Left ventricle myocardium inferior (tissue), 1 donor: ENCODE results near the gene ACADSB. TPM values are rescaled to one million over a fixed set of nuclear protein-coding genes. Genes with fewer than 3 reads are reported as not detected.

Source experiments
- DNase-seq: peaks from one replicate; pipeline ENCODE4 v3.0.0-alpha.2; 2020
- H3K27ac ChIP-seq: fragments of 200-600 bp; replicated peaks from 2 replicates; pipeline ENCODE4 v1.8.0; 2021
- H3K27me3 ChIP-seq: fragments of 200-600 bp; 2 replicates; pipeline ENCODE4 v1.8.0; 2021; ENCODE audit warnings: low read depth
- H3K36me3 ChIP-seq: fragments of 200-600 bp; 2 replicates; pipeline ENCODE4 v1.8.0; 2021
- H3K4me1 ChIP-seq: fragments of 200-600 bp; 2 replicates; pipeline ENCODE4 v1.8.0; 2021
- H3K4me3 ChIP-seq: fragments of 200-600 bp; 2 replicates; pipeline ENCODE4 v1.8.0; 2021; ENCODE audit warnings: mild to moderate bottlenecking, moderate library complexity
- H3K9me3 ChIP-seq: fragments of 200-600 bp; replicated peaks from 2 replicates; pipeline ENCODE4 v1.8.0; 2021
- intact Hi-C: fragments of 100-400 bp; cut with micrococcal nuclease; formaldehyde crosslinking; loops from one replicate; pipeline ENCODE4 v1.11.0; 2022
- total RNA-seq: library from RNA; stranded (reverse); fragmentation: NEBNext Ultra II Directional; extraction: Animal tissue kit (Norgen Biotek cat#: 25700); gene quantifications from one replicate; pipeline ENCODE4 v1.2.1, GENCODE V29; 2021
- TF ChIP-seq, protein P1 (sequence below): fragments of 200-600 bp; IDR thresholded peaks from 2 replicates; pipeline ENCODE4 v1.8.0; 2021; ENCODE audit warnings: antibody characterized with exemption, mild to moderate bottlenecking, borderline replicate concordance
- donor health status: DM: no; HTN: yes; CAD: no; lungs with severe emphysema.

The ACADSB gene
- total RNA-seq, 1 donor from 2014 or later, result 109 TPM

DNA sequence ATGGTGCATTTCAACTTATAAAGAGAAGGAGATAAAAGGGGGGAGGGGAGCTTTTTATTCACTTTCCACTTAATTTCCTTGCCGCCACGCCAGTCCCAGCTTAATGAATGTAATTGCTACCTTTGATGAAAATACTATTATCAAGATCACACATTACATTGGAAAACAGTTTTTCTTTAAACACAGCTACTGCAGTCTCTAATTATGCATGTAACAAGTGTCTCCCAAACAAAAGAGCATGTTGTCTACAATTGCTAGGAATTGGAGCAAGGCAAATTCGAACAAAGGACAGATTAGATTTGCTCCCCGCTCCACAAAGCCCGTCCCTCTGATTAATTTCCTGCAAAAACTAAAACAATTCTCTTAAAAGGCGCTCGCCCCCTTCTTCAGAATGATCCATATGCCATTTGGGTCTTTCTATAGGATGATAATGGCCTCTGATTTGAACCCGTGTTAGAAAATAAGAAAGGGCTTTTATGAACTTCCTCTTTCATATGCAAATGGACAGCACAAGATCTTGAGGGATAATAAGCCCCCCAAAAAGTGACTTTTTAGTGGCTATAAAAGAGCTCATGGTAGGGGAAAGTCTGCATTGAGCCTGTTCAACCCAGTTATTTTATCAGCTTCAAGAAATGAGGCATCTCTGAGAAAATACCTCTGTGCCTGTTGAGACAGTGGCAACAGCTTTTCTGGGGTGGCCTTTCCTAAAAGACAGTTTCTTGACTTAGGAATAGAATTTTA, 60.6 kb downstream of the ACADSB start:
- Histone ChIP-seq H3K27me3 (peaks cover 82% of the 10 kb centered on the region), H3K36me3 (no peaks in the 10 kb centered on the region), H3K4me3 (no peak overlapping the region), H3K4me1 (no peaks in the 10 kb centered on the region), H3K27ac (no peak overlapping the region), H3K9me3 (peaks cover 6% of the 10 kb centered on the region)
- TF ChIP-seq, protein P1, sequence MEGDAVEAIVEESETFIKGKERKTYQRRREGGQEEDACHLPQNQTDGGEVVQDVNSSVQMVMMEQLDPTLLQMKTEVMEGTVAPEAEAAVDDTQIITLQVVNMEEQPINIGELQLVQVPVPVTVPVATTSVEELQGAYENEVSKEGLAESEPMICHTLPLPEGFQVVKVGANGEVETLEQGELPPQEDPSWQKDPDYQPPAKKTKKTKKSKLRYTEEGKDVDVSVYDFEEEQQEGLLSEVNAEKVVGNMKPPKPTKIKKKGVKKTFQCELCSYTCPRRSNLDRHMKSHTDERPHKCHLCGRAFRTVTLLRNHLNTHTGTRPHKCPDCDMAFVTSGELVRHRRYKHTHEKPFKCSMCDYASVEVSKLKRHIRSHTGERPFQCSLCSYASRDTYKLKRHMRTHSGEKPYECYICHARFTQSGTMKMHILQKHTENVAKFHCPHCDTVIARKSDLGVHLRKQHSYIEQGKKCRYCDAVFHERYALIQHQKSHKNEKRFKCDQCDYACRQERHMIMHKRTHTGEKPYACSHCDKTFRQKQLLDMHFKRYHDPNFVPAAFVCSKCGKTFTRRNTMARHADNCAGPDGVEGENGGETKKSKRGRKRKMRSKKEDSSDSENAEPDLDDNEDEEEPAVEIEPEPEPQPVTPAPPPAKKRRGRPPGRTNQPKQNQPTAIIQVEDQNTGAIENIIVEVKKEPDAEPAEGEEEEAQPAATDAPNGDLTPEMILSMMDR, result no peak
- DNase-seq, result no peak
- intact Hi-C loops, result no loop called here

DNA sequence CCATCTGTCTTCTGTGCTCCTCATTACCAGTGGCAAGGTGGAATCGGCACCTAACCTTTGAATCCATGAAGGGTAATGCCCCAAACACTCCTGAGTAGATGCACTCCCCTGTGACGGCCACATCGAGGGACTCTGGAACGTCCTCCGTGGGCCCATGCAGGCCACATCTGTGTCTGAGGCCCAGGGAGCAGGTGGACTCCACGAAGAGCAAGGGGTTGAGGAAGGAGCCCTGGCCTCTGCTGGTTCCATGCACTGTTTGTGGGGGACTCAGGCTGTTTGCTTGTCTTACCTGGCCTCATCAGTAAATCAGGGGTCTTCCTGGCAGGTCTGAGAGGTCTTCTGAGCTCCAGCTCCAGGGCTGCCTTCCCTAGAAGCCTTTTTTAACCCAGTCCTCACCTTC, 64.4 kb downstream of the ACADSB start:
- Histone ChIP-seq H3K27me3 (peaks cover 60% of the 10 kb centered on the region), H3K36me3 (no peaks in the 10 kb centered on the region), H3K9me3 (peaks cover 4% of the 10 kb centered on the region), H3K4me1 (no peaks in the 10 kb centered on the region), H3K27ac (no peak overlapping the region), H3K4me3 (no peak overlapping the region)
- intact Hi-C loops, result no loop called here
- TF ChIP-seq, protein P1, result no peak
- DNase-seq, result no peak

DNA sequence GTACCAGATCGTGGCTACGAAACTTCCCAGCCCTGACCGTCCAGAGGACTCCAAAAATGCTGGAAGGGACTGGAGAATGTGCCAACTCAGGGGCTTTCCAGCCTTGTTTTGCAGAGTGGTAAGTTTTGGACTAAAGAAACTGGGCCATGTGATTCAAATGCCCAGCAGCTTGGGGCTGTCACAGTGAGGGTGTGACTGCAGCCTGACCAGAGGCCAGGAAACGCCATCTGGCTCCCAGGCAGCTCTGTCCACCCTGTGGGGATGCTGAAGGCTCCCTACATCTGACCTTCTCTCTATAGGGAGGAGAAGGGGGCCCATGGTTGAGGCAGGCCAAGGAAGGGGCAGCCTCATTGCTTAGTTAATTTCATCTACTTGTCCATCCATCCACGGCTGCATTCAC, 65.4 kb downstream of the ACADSB start:
- H3K4me1 ChIP-seq, result no peaks in the 10 kb centered on the region
- no peak for DNase-seq
- H3K36me3 ChIP-seq, result no peaks in the 10 kb centered on the region
- H3K27me3 ChIP-seq, result peaks cover 56% of the 10 kb centered on the region
- TF ChIP-seq, protein P1, result no peak
- H3K27ac ChIP-seq, result no peak overlapping the region
- intact Hi-C loops, result no loop called here
- no peak overlapping the region for H3K4me3 ChIP-seq
- H3K9me3 ChIP-seq, result peaks cover 4% of the 10 kb centered on the region

DNA sequence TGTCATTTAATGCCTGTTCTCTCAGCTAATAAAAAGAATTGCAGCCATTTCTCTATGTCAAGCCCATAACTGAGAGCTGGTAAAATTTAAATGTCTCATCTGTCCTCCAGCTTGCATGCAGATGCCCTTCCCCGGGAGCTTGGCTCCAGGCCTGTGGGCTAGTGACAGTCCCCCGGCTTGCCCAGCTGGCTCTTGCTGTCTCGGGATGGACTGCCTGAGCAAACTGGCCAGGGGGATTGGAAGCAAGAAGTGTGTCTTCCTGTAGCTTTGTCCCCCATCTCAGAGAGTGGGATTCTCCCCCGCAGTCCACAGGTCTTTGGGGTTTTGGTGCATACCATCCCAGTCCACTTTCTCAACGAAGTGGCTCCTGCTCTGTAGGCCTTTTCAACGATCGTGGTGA, 73.1 kb downstream of the ACADSB start:
- peaks cover 67% of the 10 kb centered on the region for H3K27me3 ChIP-seq
- H3K27ac ChIP-seq, result no peak overlapping the region
- no peaks in the 10 kb centered on the region for H3K36me3 ChIP-seq
- no peak for DNase-seq
- TF ChIP-seq, protein P1, result no peak
- H3K4me3 ChIP-seq, result no peak overlapping the region
- intact Hi-C loops, result no loop called here
- H3K9me3 ChIP-seq, result no peaks in the 10 kb centered on the region
- no peaks in the 10 kb centered on the region for H3K4me1 ChIP-seq

DNA sequence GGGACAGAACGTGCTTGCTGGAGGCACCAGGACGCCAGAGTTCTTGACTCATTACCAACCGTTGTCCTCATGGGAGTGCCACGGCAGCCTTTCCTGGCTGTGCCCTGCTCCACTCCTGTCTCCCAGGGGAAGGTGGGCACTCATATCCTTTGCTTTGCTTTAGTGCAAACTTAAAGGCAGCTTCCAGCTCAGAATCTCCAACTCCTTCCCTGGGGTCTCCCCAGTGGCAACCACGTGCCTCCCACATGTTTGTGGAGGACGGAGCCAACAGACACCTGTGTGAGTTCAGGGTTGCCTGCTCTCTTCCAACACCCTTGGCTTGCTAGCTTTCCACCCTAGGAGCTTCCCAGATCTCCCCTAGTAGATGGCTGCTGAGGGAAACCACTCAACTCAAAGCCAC, 75.0 kb downstream of the ACADSB start:
- intact Hi-C loops, result no loop called here
- Histone ChIP-seq H3K27ac (no peak overlapping the region), H3K9me3 (no peaks in the 10 kb centered on the region), H3K4me3 (no peak overlapping the region), H3K36me3 (no peaks in the 10 kb centered on the region), H3K27me3 (peaks cover 53% of the 10 kb centered on the region), H3K4me1 (no peaks in the 10 kb centered on the region)
- TF ChIP-seq, protein P1, result no peak
- no peak for DNase-seq
